Neural progenitor cell (in vitro differentiated cells): Measurements from ENCODE around the gene OR6C70.

Source experiments
- EZH2 ChIP-seq: fragments of 200-600 bp; sonication (generic); IDR thresholded peaks from 2 replicates; pipeline ENCODE4 v1.6.1; 2017; ENCODE audit warnings: antibody characterized with exemption, mild to moderate bottlenecking, moderate library complexity
- EZH2phosphoT487 ChIP-seq: fragments of 200-600 bp; sonication (generic); IDR thresholded peaks from 2 replicates; pipeline ENCODE4 v1.6.1; 2017; ENCODE audit warnings: antibody characterized with exemption
- TF ChIP-seq, protein P1 (sequence below): fragments of 200-600 bp; sonication (generic); IDR thresholded peaks from 2 replicates; pipeline ENCODE4 v1.5.1; 2017; ENCODE audit warnings: antibody characterized with exemption, mild to moderate bottlenecking

DNA sequence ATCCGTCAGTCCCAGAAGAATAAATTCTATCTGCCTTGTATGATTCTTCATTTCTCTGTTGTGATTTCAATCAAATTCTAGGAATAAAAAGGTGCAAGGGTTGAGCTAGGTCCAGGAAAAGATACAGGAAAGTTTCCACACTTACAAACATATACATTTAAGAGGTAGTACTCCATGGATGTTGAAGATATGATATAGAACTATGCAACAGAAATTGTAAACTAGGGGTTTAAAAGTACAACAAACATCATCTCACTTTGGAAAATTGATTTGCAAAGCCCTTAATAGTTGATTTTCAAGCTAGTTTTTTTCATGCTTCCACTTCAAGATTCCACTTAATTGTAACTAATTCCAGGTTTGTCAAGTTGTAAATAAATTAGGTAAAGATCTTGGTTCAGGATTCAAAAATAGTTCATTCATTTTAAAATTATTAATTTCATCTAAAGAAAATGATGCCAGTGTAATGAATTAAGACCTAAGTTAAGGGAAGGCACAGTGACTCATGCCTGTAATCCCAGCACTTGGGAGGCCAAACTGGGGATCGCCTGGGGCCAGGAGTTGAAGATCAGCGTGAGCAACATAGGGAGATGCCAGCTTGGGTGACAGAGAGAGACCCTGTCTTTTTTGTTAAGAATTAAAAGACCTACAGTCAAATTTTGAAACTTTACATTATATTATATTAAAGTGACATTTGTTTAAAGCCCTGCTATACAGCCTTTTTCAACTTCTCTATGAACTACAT is at the start of gene OR6C70:
- TF ChIP-seq, protein P1, sequence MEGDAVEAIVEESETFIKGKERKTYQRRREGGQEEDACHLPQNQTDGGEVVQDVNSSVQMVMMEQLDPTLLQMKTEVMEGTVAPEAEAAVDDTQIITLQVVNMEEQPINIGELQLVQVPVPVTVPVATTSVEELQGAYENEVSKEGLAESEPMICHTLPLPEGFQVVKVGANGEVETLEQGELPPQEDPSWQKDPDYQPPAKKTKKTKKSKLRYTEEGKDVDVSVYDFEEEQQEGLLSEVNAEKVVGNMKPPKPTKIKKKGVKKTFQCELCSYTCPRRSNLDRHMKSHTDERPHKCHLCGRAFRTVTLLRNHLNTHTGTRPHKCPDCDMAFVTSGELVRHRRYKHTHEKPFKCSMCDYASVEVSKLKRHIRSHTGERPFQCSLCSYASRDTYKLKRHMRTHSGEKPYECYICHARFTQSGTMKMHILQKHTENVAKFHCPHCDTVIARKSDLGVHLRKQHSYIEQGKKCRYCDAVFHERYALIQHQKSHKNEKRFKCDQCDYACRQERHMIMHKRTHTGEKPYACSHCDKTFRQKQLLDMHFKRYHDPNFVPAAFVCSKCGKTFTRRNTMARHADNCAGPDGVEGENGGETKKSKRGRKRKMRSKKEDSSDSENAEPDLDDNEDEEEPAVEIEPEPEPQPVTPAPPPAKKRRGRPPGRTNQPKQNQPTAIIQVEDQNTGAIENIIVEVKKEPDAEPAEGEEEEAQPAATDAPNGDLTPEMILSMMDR = no peak
- TF ChIP-seq EZH2 (no peak), EZH2phosphoT487 (no peak)
